CD4-positive, alpha-beta T cell treated with Interleukin-4 for 1 hour (primary cell): Measurements from ENCODE around the gene C20orf202.

ENCODE experiments used
- DNase-seq, 2 donors: peaks; one replicate each; pipeline ENCODE4 v3.0.0-alpha.2; 2020 to 2022

The C20orf202 gene

DNA sequence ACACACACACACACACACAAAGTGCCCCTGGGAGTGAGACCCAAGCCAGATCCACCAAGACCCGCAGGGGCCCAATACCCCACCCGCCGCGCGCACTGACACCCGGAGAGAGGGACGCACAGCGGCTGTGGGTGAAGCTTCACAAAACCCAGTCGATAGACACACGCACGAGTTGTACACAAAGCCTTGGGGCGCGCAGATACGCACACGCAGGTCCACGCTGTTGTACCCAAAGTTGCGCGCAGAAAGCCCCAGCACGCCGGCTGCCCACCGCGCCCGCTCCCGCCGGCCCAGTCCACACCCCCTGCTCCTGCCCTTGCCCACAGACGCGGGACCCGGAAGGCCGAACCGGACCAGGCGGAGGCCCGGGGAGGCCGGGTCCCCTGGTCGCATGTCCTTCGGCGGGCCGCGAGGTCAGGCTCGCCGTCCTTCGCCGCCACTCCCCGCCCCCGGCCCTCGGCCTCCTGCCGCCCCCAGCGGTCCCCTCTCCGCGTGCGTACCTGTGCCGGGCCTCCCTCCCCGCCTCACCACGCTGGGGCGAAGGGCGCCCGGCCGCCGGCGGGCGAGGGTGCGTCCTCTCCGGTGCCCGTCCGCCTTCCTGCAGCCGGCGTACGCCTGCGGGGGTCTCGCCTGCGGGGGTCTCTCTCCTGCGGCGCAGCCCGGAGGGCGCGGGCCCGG is 18.5 kb upstream of the C20orf202 start, which contains the start of gene TMEM74B:
TSS of gene TMEM74B (minus strand) at position 344 of the 678 bp plus-strand sequence. CDS start 1,180 bp downstream, outside the sequence.
- no peak for DNase-seq

DNA sequence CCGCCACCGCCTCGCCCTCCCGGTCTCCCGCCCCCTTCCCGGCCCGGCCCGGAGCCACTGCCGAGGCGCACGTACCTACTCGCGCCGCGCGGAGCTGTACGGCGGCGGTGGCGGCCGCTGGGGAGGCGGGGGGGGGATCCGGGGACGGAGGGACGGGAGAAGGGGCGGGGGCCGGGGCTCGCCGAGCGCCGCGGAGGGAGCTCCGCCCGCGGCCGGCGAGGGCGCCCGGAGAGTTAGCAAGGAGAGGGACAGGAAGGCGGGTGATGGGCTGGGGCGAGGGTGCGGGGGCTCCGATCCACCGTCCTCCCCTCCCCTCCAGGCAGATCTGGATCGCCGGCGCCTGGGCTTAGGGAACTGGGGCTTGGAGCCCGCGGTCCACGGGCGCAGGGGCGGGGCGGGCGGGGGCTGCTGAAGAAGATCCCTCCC is 17.9 kb upstream of the C20orf202 start:
- no peak for DNase-seq

GRCh38 chr20:1185790-1186334 is 17.4 kb upstream of the C20orf202 start:
- peak in 1 of 2 donors; percentile 34 for DNase-seq

DNA sequence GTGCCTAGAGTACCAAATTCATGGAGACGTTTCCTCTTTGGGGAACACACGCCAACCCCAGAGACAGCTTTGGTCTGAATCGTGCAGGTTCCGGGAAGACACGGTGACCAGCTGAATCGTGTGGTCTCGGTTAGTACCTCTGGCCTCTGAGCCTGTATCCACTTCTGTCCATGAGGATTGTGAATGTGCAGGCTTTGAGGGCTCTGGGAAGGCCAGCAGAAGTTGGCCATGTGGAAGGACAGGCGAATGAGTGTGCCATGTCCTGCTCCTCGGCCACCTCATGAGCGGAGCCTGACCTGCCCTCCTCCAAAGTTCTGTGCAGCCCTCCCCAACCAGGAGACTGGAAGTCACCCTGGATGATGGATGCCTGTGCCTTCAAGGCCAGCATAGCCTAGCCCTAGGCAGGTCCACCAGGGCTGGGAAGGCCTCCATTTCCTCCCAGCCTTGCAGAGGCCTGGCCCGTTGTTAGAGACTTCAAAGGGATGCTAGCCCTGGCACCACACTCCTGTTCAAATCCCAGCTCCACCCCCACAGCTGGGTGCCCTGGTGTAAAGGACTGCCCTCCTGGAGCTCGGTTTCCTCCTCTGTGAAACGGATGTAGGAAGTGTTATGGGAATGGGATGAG is 16.8 kb upstream of the C20orf202 start:
- DNase-seq = no peak

DNA sequence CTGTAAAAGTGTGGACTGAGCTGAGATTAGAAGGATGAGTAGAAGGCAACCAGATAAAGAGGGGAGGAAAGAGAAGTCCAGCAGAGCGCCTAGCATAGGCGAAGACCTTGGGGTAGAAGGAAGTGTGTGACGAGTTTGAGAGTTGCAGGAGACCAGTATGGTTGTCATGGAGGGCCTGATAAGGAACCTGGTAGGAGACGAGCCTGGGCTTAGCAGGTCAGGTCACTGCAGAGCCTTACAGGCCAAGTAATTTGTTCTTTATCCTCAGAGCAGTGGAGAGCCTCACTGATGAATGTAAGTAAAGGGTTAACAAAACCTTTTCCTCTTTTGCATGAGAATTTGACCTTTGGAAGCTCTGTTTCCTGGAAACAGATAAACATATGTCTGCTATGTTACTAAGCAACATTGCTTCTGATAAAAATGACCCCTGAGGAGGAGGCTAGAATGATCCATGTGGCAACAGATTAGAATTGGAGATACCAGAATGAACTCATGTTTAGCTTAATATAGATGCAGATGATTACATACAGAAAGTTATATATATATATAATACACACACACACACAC is 15.6 kb upstream of the C20orf202 start:
- no peak for DNase-seq

GRCh38 chr20:1188347-1188746 is 14.9 kb upstream of the C20orf202 start:
- DNase-seq = no peak

DNA sequence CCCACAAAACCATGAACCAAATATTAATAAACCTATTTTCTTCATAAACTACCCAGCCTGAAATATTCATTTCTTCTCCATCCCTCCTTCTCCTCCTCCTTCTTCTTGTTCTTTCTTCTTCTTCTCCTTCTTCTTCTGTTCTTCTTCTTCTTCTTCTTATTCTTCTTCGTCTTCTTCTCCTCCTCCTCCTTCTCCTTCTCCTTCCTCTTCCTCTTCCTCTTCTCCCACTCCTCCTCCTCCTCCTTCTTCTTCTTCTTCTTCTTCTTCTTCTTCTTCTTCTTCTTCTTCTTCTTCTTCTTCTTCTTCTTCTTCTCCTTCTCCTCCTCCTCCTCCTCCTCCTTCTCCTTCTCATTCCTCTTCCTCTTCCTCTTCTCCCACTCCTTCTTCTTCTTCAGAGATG is 13.4 kb upstream of the C20orf202 start:
- DNase-seq = no peak

GRCh38 chr20:1190847-1191246 is 12.4 kb upstream of the C20orf202 start:
- DNase-seq = no peak

GRCh38 chr20:1191299-1191698 is 12.0 kb upstream of the C20orf202 start:
- DNase-seq = no peak

GRCh38 chr20:1195226-1195625 is 8.0 kb upstream of the C20orf202 start:
- no peak for DNase-seq

DNA sequence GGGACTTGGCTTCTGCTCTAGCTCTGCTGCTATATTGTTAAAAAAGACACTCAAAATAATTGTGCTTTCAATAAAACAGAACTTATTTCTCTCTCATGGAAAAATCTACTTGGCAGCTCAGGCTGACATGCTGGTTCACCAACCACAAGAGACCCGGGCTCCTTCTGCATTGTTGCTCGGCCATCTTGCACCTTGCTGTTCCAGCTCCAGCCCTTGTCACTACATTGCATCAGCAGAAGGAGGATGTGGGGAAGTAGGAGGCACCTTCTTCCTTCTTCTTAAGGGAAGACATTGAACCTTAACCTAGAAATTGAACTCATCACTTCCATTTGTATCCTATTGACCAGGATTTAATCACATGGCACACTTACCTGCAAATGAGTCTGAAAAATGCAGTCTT is 6.6 kb upstream of the C20orf202 start:
- no peak for DNase-seq

DNA sequence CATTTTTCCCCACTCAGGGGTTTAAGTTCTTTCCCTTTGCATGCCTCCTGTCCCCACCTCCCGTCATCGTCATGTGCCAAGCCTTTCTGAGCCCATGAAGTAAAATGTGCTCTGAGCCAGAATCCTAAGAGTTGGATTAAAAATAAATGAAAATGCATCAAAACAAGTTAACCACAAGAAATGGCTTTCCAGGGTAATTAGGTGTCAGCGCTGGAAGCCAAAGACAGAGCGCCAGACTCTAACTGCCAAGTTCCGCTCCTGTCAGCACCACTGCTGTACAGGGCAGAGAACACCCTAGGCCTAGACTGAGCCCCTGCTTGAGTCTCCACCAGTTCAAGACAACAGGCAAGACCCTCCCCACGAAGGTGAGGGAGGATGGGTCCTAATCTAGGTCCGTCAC is 5.5 kb upstream of the C20orf202 start:
- no peak for DNase-seq

- DNase-seq = no peak
These were observed 4.5 kb upstream of the C20orf202 start for GRCh38 chr20:1198751-1199150.

DNA sequence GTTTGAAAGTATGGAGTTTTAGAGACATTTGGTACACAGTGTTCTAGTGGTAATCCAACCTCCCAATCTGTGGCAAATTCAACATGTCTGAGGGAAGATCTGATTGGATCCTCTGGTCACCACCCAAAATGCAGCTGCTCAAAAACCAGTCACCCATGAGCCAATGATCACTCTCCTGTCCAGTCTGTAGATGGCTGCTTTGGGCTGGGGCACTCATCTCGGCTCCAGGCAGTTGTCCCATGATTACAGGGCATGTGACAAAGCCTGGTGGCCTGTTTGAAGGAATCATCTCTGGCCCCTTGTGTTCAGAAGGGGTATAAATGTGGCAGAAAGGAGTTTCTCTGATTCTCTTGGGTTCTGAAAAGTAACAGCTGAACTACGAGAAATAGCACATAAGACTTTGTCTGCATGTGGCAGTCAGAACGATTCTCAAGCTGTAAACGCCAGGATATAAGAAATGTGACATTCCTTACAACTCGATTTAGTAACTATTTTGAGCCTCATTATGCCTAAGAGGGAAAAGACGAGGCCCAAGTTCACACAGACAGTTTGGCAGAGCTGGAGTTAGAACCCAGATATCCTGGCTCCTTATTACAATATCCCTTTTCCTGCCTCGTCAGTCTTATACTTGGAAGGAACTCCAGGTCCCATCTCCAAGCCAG is 3.9 kb upstream of the C20orf202 start:
- no peak for DNase-seq

DNA sequence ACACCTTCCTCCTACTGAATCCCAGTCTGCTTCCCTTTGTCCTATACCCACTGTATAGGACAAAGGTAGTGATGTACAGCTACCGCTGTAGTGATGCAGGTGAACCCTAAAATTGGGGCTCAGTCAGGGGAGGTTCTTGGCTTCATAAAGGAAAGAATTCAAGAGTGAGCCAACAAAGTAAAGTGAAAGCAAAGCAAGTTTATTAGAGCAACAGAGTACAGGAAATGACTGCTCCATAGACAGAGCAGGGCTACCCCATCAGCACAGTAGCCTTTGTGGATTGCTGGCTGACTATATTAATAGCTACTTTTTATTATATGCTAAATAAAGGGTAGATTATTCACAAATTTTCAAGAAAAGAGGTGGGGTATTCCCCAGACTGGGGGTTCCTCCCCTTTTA is 3.3 kb upstream of the C20orf202 start:
- no peak for DNase-seq

GRCh38 chr20:1203630-1204029 is 376 bp downstream of the C20orf202 start:
- DNase-seq = no peak

DNA sequence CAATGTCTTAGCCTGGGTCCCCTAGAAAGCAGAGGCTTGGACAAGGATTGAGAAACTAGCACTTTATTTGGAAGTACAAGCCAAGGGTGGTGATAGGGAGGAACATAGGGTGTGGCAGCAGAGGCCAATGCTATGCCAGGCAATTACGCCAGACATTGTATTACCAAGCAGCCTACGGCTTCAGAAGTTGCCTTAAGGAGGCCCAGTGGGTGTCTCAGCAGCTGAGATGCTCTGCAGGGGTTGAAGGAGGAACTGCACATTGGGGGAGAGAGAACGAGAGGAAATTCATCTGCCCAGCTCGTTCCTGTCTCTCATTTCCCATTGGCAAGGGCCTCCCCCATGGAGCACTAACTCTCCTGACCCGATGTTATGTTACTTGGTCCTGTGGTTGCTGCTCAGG is 859 bp downstream of the C20orf202 start:
- DNase-seq = no peak

DNA sequence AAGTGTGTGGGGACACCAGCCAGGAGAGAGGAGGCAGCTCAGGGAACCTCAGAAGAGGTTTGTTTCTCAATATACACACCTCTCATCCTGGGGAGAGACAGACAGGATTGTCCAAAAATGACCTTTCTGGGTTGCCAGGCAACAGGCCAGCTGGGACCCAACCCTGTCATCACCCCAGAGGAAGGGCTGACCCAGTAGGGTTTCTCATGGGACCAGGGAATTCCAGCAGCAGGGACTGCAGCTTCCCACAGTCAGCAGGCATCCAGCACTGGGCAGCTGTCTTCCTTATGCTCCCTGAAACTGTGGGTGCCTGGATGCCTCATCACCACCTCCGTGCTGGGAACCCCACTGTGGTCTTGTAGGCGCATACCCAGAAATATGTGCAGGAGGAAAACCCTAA is 1.3 kb downstream of the C20orf202 start:
- no peak for DNase-seq

DNA sequence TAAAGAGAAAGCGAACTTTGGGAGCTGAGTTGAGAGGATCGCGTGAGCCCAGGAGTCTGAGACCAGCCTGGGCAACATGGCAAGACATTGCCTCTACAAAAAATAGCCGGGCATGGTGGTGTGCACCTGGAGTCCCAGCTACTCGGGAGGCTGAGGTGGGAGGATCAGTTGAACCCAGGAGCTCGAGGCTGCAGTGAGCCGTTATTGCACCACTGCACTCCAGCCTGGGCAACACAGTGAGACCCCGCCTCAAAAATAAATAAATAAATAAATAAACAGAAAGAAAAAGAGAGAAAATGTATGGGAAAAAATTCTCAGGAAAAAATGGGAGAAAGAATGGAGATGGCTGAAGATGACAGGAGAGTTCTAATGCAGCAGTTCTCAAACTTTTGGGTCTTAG is 2.5 kb downstream of the C20orf202 start:
- no peak for DNase-seq

- DNase-seq = no peak
These were observed 3.3 kb downstream of the C20orf202 start for GRCh38 chr20:1206366-1207148.

- DNase-seq = no peak
These were observed 4.1 kb downstream of the C20orf202 start for GRCh38 chr20:1207293-1207878.
